ENCODE measurements around the gene CCSER1.

- no peak for TF ChIP-seq CTCF (IDR thresholded peaks at IDR 0.05)
- TF ChIP-seq POLR2A (IDR thresholded peaks at IDR 0.05) = no peak
- TF ChIP-seq EP300 (IDR thresholded peaks at IDR 0.05) = no peak
Observed at GRCh38 chr4:90833706-90834105, 706.5 kb downstream of the CCSER1 start.
